AG09319 (cell line): ENCODE results near the gene CNTNAP2.

Source experiments
- DNase-seq: peaks from one replicate; pipeline ENCODE4 v3.0.0-alpha.2; 2010; ENCODE audit warnings: low read depth; ENCODE audit errors: extremely low read depth
- TF ChIP-seq, protein P1 (sequence below): IDR thresholded peaks from 2 replicates; pipeline ENCODE4 v1.5.1; 2011; ENCODE audit warnings: low read depth, mild to moderate bottlenecking, inconsistent platforms, low read length, moderate library complexity

CNTNAP2 gene

DNA sequence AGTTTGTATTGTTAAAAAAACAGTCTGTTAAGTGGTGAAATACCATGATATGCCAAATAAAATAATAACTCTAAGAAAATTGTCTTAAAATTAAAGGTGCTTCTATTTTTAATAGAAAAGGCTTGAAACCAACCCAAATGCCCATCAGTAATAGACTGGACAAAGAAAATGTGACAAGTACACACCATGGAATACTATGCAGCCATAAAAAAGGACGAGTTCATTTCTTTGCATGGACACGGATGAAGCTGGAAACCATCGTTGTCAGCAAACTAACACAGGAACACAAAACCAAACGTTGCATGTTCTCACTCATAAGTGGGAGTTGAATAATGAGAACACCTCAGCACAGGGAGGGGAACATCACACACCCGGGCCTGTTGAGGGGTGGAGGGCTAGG is 7.1 kb downstream of the CNTNAP2 start:
- DNase-seq: no peak
- TF ChIP-seq, protein P1, sequence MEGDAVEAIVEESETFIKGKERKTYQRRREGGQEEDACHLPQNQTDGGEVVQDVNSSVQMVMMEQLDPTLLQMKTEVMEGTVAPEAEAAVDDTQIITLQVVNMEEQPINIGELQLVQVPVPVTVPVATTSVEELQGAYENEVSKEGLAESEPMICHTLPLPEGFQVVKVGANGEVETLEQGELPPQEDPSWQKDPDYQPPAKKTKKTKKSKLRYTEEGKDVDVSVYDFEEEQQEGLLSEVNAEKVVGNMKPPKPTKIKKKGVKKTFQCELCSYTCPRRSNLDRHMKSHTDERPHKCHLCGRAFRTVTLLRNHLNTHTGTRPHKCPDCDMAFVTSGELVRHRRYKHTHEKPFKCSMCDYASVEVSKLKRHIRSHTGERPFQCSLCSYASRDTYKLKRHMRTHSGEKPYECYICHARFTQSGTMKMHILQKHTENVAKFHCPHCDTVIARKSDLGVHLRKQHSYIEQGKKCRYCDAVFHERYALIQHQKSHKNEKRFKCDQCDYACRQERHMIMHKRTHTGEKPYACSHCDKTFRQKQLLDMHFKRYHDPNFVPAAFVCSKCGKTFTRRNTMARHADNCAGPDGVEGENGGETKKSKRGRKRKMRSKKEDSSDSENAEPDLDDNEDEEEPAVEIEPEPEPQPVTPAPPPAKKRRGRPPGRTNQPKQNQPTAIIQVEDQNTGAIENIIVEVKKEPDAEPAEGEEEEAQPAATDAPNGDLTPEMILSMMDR: no peak

DNA sequence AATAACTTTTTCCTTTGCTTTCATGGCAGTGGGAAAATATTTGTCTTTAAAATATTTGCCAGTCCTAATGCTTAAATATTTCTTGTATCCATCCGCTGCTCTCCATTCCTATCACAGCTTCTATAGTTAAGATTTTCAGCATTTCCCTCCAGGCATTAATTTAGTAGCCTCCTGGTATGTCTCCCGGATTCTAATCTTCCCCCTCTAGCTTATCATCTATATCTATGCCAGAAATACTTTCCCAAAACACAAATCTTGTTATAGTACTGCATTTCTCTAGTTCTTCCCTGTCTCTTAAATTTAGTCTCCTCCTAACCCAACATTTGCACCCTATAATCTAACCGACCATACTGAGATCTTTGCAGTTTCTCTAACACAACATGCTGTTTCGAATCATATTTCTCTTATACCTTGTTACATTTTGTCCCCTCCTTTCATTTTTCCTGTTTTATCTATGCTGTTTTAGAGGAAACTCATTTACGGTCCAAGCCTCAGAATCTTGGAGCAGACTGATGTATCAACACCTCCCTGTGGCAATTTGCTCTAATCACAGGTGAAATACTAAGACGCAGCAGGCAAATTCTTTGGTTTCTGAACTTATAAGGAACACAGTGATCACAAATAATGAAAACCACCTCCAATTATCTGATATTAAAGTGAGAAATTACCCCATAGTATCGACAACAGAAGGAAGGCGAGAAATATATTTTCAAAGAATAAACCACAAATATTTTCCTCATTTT is 10.3 kb downstream of the CNTNAP2 start:
- no peak for DNase-seq
- TF ChIP-seq, protein P1: no peak

DNA sequence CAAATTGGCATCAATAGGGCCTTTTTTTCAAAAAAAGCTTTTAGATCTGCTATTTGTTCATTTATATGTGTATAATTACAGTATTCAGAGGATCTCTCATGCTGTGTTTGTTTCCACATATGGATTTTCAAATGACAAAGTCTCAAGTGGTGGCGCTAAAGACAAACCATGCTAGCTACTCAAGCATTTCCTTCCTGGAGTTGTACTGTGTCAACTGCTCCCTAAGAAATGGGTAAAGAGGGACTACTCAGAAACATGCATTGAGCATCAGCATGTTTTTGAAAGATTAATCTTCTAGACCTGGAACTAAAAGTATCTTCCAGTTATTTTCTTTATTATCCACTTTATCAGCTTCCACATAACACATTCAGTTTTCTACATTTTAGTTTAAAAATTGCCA is 12.7 kb downstream of the CNTNAP2 start:
- no peak for DNase-seq

DNA sequence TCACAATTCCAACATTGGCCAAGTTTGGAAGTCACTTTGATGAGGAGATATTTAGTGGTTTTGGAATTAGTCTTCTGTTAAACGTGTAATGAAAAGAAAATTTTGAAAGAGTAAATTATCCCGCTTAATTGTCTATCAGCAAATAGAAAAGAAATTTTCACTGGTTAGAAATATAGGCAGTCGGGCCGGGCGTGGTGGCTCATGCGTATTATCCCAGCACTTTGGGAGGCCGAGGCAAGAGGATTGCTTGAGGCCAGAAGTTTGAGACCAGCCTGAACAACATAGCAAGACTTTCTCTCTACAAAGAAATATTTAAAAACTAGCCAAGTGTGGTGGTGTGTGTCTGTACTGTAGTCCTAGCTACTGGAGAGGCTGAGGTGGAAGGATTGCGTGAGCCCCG is 13.4 kb downstream of the CNTNAP2 start:
- DNase-seq: no peak
- TF ChIP-seq, protein P1: no peak

More for the DNA sequence above, 12.7 kb downstream of the CNTNAP2 start:
- TF ChIP-seq, protein P1: no peak

DNA sequence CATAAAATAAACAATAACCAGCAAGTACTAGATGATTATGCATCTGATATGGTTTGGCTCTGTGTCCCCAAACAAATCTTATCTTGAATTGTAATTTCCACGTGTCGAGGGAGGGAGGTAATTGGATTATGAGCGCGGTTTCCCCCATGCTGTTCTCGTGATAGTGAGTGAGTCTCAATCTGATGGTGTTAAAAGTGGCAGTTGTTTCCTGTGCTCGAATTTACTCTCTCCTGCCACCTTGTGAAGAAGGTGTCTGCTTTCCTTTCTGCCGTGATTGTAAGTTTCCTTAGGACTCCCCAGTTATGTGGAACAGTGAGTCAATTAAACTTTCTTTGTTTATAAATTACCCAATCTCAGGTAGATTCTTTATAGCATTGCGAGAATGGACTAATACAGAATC is 15.1 kb downstream of the CNTNAP2 start:
- no peak for DNase-seq
- TF ChIP-seq, protein P1: no peak

DNA sequence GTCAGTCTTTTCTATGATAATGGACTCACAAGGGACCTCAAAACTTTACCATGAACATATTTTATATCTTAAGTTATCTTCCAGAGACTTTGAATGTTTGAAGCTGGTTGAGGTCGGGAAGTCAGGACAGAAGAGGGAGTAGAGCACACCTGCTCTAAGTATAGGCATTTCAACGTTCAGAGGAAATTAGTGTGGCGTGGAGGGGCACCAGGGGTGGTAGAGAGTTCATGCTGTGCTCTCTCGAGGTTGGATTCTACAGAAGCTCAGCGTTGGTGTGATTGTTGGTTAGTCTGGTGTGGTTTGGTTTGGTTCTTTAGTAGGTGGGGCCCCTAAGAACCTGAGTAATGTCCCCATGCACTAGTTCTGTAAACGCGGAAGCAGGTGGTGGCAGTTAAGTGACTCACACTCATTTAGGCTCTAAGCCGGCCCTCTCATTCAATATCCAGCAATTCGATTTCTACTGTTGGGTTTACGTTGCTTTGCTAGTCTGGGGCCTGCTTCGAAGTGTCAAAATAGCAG is 19.8 kb downstream of the CNTNAP2 start:
- DNase-seq: no peak
- TF ChIP-seq, protein P1: no peak

DNA sequence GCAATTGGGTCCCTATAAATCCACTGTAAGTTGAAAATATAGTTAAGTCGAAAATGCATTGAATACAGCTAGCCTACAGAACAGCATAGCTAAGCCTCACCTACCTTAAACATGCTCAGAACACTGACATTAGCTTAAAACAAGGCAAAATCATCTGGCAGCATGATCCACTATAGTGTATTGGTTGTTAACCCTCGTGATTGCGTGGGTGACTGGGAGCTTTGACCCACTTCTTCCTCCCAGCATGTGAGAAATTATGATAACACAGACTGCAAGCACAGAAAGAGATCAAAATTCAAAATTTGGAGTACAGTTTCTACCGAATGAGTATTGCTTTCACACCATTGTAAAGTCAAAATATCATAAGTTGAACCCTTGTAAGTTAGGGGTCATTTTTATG is 22.3 kb downstream of the CNTNAP2 start:
- DNase-seq: no peak
- TF ChIP-seq, protein P1: no peak
